HG03442 (cell line): ENCODE measurements around the gene DUOX2.

Experiments
- ATAC-seq: cut with Tn5 transposase; IDR thresholded peaks from one replicate; pipeline ENCODE4 v1.9.1; 2021; ENCODE audit warnings: mild to moderate bottlenecking, moderate library complexity; ENCODE audit not compliant: unreplicated experiment

The DUOX2 gene

GRCh38 chr15:45114076-45114750 is at the start of gene DUOX2, which contains the start of gene DUOXA2:
Gene DUOX2, minus strand, starts transcription at chr15:45114172. Its CDS starts 761 bp downstream, at chr15:45113411.
Gene DUOXA2, plus strand, starts transcription at chr15:45114326. Its CDS starts 280 bp downstream, at chr15:45114606.
- no peak for ATAC-seq

- ATAC-seq, result no peak
Measured at GRCh38 chr15:45163508-45163856, 49.5 kb upstream of the DUOX2 start.

GRCh38 chr15:45162771-45163507 is 49.0 kb upstream of the DUOX2 start:
- peak; percentile 42 for ATAC-seq

GRCh38 chr15:45161666-45162065 is 47.7 kb upstream of the DUOX2 start:
- no peak for ATAC-seq

- no peak for ATAC-seq
Measured at GRCh38 chr15:45157974-45158373, 44.0 kb upstream of the DUOX2 start.

- no peak for ATAC-seq
Measured at GRCh38 chr15:45156744-45157455, 42.9 kb upstream of the DUOX2 start.

- ATAC-seq, result no peak
Measured at GRCh38 chr15:45155739-45156138, 41.8 kb upstream of the DUOX2 start.

- no peak for ATAC-seq
Measured at GRCh38 chr15:45151998-45152828, 38.2 kb upstream of the DUOX2 start.

GRCh38 chr15:45150997-45151396 is 37.0 kb upstream of the DUOX2 start:
- no peak for ATAC-seq

- no peak for ATAC-seq
Measured at GRCh38 chr15:45150481-45150880, 36.5 kb upstream of the DUOX2 start.

- no peak for ATAC-seq
Measured at GRCh38 chr15:45149060-45149459, 35.1 kb upstream of the DUOX2 start.

- ATAC-seq, result no peak
Measured at GRCh38 chr15:45148076-45149059, 34.4 kb upstream of the DUOX2 start.

GRCh38 chr15:45147606-45148005 is 33.6 kb upstream of the DUOX2 start:
- ATAC-seq, result no peak

GRCh38 chr15:45146405-45146804 is 32.4 kb upstream of the DUOX2 start:
- no peak for ATAC-seq

- no peak for ATAC-seq
Measured at GRCh38 chr15:45144775-45145174, 30.8 kb upstream of the DUOX2 start.

- no peak for ATAC-seq
Measured at GRCh38 chr15:45143946-45144345, 30.0 kb upstream of the DUOX2 start.

- ATAC-seq, result no peak
Measured at GRCh38 chr15:45143056-45143455, 29.1 kb upstream of the DUOX2 start.

GRCh38 chr15:45141386-45141785 is 27.4 kb upstream of the DUOX2 start:
- ATAC-seq, result no peak

- ATAC-seq, result no peak
Measured at GRCh38 chr15:45140557-45141250, 26.7 kb upstream of the DUOX2 start.
